Kidney tubule cell (primary cell): ENCODE data around the gene NOD1.

Experiments
- DNase-seq: peaks from one replicate; pipeline ENCODE4 v3.0.0-alpha.2; 2018; ENCODE audit warnings: low spot score

NOD1 gene

GRCh38 chr7:30450240-30450982, 28.2 kb downstream of the NOD1 start:
- no peak for DNase-seq

GRCh38 chr7:30448461-30449189, 30.0 kb downstream of the NOD1 start:
- DNase-seq = peak; percentile 23

GRCh38 chr7:30447466-30447865, 31.1 kb downstream of the NOD1 start:
- DNase-seq = no peak

- DNase-seq = no peak
Observed at GRCh38 chr7:30446266-30446665, 32.3 kb downstream of the NOD1 start.

- peak; percentile 47 for DNase-seq
Observed at GRCh38 chr7:30445770-30446169, 32.8 kb downstream of the NOD1 start.

- DNase-seq = no peak
Observed at GRCh38 chr7:30437823-30438574, 40.6 kb downstream of the NOD1 start.

GRCh38 chr7:30436518-30436917, 42.1 kb downstream of the NOD1 start:
- no peak for DNase-seq

GRCh38 chr7:30436046-30436445, 42.5 kb downstream of the NOD1 start:
- DNase-seq = no peak

- DNase-seq = no peak
Observed at GRCh38 chr7:30434140-30434799, 44.3 kb downstream of the NOD1 start.

- no peak for DNase-seq
Observed at GRCh38 chr7:30433506-30433905, 45.1 kb downstream of the NOD1 start.

- no peak for DNase-seq
Observed at GRCh38 chr7:30433082-30433481, 45.5 kb downstream of the NOD1 start.

GRCh38 chr7:30430777-30431176, 47.8 kb downstream of the NOD1 start:
- DNase-seq = peak; percentile 55

GRCh38 chr7:30430276-30430675, 48.3 kb downstream of the NOD1 start:
- peak; percentile 87 for DNase-seq

- no peak for DNase-seq
Observed at GRCh38 chr7:30429156-30429530, 49.4 kb downstream of the NOD1 start.

GRCh38 chr7:30428246-30429155, 50.1 kb downstream of the NOD1 start:
- no peak for DNase-seq

- DNase-seq = no peak
Observed at GRCh38 chr7:30427296-30428070, 51.1 kb downstream of the NOD1 start.

- DNase-seq = no peak
Observed at GRCh38 chr7:30424506-30424905, 54.1 kb downstream of the NOD1 start.

- DNase-seq = no peak
Observed at GRCh38 chr7:30423788-30424505, 54.6 kb downstream of the NOD1 start.

GRCh38 chr7:30422922-30423321, 55.7 kb downstream of the NOD1 start:
- no peak for DNase-seq
